Fibroblast of peridontal ligament (primary cell): ENCODE measurements around the gene NPAS2.

Source experiments
- DNase-seq: peaks from one replicate; pipeline ENCODE4 v3.0.0-alpha.2; 2010; ENCODE audit errors: extremely low read depth

NPAS2 gene

GRCh38 chr2:101012706-101013181, 192.8 kb downstream of the NPAS2 start:
- peak; percentile 78 for DNase-seq

GRCh38 chr2:101014264-101014857, 194.4 kb downstream of the NPAS2 start:
- DNase-seq, result no peak

- DNase-seq, result no peak
These were observed 197.4 kb downstream of the NPAS2 start for GRCh38 chr2:101017371-101017770.

- no peak for DNase-seq
These were observed 199.0 kb downstream of the NPAS2 start for GRCh38 chr2:101018934-101019333.

GRCh38 chr2:101022221-101022620, 202.3 kb downstream of the NPAS2 start:
- DNase-seq, result no peak

- no peak for DNase-seq
These were observed 203.6 kb downstream of the NPAS2 start for GRCh38 chr2:101023327-101024107.

GRCh38 chr2:101025561-101025960, 205.6 kb downstream of the NPAS2 start:
- no peak for DNase-seq

- no peak for DNase-seq
These were observed 206.3 kb downstream of the NPAS2 start for GRCh38 chr2:101026253-101026701.

- DNase-seq, result no peak
These were observed 207.1 kb downstream of the NPAS2 start for GRCh38 chr2:101026923-101027469.

GRCh38 chr2:101027852-101028251, 207.9 kb downstream of the NPAS2 start:
- DNase-seq, result no peak

- no peak for DNase-seq
These were observed 211.1 kb downstream of the NPAS2 start for GRCh38 chr2:101030866-101031554.

GRCh38 chr2:101032084-101032776, 212.3 kb downstream of the NPAS2 start:
- no peak for DNase-seq

GRCh38 chr2:101036562-101036961, 216.6 kb downstream of the NPAS2 start:
- peak; percentile 72 for DNase-seq

GRCh38 chr2:101037161-101037755, 217.3 kb downstream of the NPAS2 start:
- no peak for DNase-seq

- no peak for DNase-seq
These were observed 218.7 kb downstream of the NPAS2 start for GRCh38 chr2:101038455-101039255.

- DNase-seq, result no peak
These were observed 220.1 kb downstream of the NPAS2 start for GRCh38 chr2:101040072-101040471.

- DNase-seq, result peak; percentile 22
These were observed 220.8 kb downstream of the NPAS2 start for GRCh38 chr2:101040761-101041160.

GRCh38 chr2:101041413-101041812, 221.5 kb downstream of the NPAS2 start:
- DNase-seq, result peak; percentile 70

- no peak for DNase-seq
These were observed 225.4 kb downstream of the NPAS2 start for GRCh38 chr2:101045330-101045729.
